ENCODE measurements around the gene TPCN2. TPM values are rescaled to one million over a fixed set of nuclear protein-coding genes. Genes with fewer than 3 reads are reported as not detected.

The TPCN2 gene
- polyA plus RNA-seq, 3 donors = 29.3 to 52.8 (median 31.5) TPM

DNA sequence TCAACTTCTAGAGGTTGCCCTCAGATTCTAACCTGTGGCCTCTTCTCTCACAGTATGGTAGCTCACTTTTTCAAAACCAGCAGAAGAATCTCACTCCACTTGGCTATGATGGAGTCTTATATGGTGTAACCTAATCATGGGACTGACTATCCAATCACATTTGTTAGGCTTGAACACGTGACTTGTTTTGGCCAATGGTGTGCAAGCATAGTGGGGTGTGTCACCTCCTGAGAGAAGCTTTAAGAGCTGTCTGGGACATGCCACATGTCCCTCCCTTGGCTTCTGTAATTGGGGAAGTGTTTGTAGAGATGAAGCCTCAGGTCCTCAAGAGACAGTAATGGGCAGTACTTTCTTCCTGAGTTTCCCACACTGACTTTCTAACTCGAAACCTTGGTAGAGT is 94.2 kb downstream of the TPCN2 start:
- peaks cover 7 to 24% of the 10 kb centered on the region in 2 donors for H3K9me3 ChIP-seq (replicated peaks in 1 of 2; ENCODE audit: control insufficient read depth in 1 of 2, insufficient read depth in 1 of 2, low read length in 2 of 2)
- H3K79me2 ChIP-seq (ENCODE audit: insufficient read depth, low read length) = no peaks in the 10 kb centered on the region
- H3K27me3 ChIP-seq (ENCODE audit: control insufficient read depth in 2 of 2, insufficient read depth in 2 of 2, low read length in 2 of 2) = no peaks in the 10 kb centered on the region
- no CpG with 5 or more reads among the region's 2 CpGs for WGBS (ENCODE audit: insufficient coverage)
- no peaks in the 10 kb centered on the region for H3K36me3 ChIP-seq (replicated peaks in 1 of 2; ENCODE audit: control insufficient read depth in 1 of 2, insufficient read depth in 2 of 2, low read length in 2 of 2)
- H3K36me3 Mint-ChIP-seq = no peaks in the 10 kb centered on the region
- no peaks in the 10 kb centered on the region for H3K4me1 ChIP-seq (ENCODE audit: control insufficient read depth in 1 of 2, insufficient read depth in 2 of 2, low read length in 2 of 2)
- H3K4me3 ChIP-seq (replicated peaks in 1 of 3; ENCODE audit: low read depth in 2 of 3, low read length in 3 of 3) = no peak overlapping the region
- H3K4me3 Mint-ChIP-seq = no peak overlapping the region
- DNase-seq = peak in 1 of 3 donors; percentile 34
- H3K4me1 Mint-ChIP-seq = peaks cover 6% of the 10 kb centered on the region
- no peak overlapping the region for H3K27ac ChIP-seq (ENCODE audit: low read depth in 1 of 2, low read length in 2 of 2)
- H2AFZ ChIP-seq (ENCODE audit: insufficient read depth, low read depth, low read length, poor library complexity, severe bottlenecking) = no peak overlapping the region
- intact Hi-C loops (cut with micrococcal nuclease) = no loop called here
- no peaks in the 10 kb centered on the region for H4K20me1 ChIP-seq (ENCODE audit: insufficient read depth, low read length)
- H3K9me3 Mint-ChIP-seq = peaks cover 13 to 40% (median 27%) of the 10 kb centered on the region in 7 donors
- H3K9ac ChIP-seq (ENCODE audit: insufficient read depth, low read length, poor library complexity, severe bottlenecking) = no peak overlapping the region
- H3K27me3 Mint-ChIP-seq (ENCODE audit: low read depth in 3 of 3) = peaks cover 1 to 5% (median 5%) of the 10 kb centered on the region in 3 donors
- H3K4me2 ChIP-seq (replicated peaks; ENCODE audit: extremely low read depth, low read length, poor library complexity, severe bottlenecking) = no peak overlapping the region
- TF ChIP-seq, protein P1, sequence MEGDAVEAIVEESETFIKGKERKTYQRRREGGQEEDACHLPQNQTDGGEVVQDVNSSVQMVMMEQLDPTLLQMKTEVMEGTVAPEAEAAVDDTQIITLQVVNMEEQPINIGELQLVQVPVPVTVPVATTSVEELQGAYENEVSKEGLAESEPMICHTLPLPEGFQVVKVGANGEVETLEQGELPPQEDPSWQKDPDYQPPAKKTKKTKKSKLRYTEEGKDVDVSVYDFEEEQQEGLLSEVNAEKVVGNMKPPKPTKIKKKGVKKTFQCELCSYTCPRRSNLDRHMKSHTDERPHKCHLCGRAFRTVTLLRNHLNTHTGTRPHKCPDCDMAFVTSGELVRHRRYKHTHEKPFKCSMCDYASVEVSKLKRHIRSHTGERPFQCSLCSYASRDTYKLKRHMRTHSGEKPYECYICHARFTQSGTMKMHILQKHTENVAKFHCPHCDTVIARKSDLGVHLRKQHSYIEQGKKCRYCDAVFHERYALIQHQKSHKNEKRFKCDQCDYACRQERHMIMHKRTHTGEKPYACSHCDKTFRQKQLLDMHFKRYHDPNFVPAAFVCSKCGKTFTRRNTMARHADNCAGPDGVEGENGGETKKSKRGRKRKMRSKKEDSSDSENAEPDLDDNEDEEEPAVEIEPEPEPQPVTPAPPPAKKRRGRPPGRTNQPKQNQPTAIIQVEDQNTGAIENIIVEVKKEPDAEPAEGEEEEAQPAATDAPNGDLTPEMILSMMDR (IDR thresholded peaks at IDR 0.05) = no peak
- H3K27ac Mint-ChIP-seq = no peak overlapping the region

DNA sequence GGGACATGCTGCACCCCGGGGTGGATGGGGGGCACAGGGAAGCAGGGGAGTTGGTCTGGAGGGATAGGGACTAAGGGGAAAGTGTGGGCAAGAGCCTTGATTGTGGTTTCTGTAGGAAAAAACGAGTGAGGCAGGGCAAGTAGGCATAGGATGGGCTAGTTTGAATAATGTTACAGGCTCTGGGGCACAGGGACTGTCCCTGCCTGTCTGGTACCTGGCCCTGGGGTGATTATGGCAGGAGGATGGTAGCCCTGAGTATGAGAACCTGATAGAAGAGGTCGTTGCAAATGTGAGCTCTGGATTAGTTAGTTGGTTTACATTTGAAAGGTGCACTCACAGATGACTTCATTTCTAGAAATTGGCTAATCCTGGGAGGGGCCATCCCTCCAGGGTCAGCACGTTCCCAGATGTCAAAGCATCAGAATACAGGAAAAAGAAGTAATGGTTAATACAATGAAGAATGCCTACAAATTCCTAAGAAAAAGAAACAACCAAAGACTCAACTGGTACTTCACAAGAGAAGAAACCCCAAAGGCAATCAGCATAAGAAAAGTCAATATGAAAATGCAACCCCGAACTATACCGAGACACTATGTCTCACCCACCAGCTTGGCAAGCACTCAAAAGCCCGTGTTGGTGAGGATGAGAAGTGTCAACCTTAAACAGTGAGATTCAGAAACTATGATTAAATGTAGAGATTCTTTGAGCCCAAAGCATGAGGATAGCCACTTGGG is 95.8 kb downstream of the TPCN2 start:
- intact Hi-C loops (cut with micrococcal nuclease) = no loop called here
- no peak overlapping the region for H3K9ac ChIP-seq (ENCODE audit: insufficient read depth, low read length, poor library complexity, severe bottlenecking)
- peaks cover 17 to 40% of the 10 kb centered on the region in 2 donors for H3K9me3 ChIP-seq (replicated peaks in 1 of 2; ENCODE audit: control insufficient read depth in 1 of 2, insufficient read depth in 1 of 2, low read length in 2 of 2)
- no peak overlapping the region for H3K27ac ChIP-seq (ENCODE audit: low read depth in 1 of 2, low read length in 2 of 2)
- peaks cover 17 to 44% (median 36%) of the 10 kb centered on the region in 7 donors for H3K9me3 Mint-ChIP-seq
- WGBS (ENCODE audit: insufficient coverage) = 87% methylated on average over 2 of the region's 7 CpGs
- H3K4me1 Mint-ChIP-seq = peaks cover 6% of the 10 kb centered on the region
- no peaks in the 10 kb centered on the region for H3K36me3 Mint-ChIP-seq
- H3K4me3 ChIP-seq (replicated peaks in 1 of 3; ENCODE audit: low read depth in 2 of 3, low read length in 3 of 3) = no peak overlapping the region
- TF ChIP-seq, protein P1 (IDR thresholded peaks at IDR 0.05) = no peak
- no peaks in the 10 kb centered on the region for H3K4me1 ChIP-seq (ENCODE audit: control insufficient read depth in 1 of 2, insufficient read depth in 2 of 2, low read length in 2 of 2)
- H3K4me2 ChIP-seq (replicated peaks; ENCODE audit: extremely low read depth, low read length, poor library complexity, severe bottlenecking) = no peak overlapping the region
- no peaks in the 10 kb centered on the region for H3K27me3 ChIP-seq (ENCODE audit: control insufficient read depth in 2 of 2, insufficient read depth in 2 of 2, low read length in 2 of 2)
- peaks cover 1 to 6% (median 5%) of the 10 kb centered on the region in 3 donors for H3K27me3 Mint-ChIP-seq (ENCODE audit: low read depth in 3 of 3)
- H2AFZ ChIP-seq (ENCODE audit: insufficient read depth, low read depth, low read length, poor library complexity, severe bottlenecking) = no peak overlapping the region
- H3K36me3 ChIP-seq (replicated peaks in 1 of 2; ENCODE audit: control insufficient read depth in 1 of 2, insufficient read depth in 2 of 2, low read length in 2 of 2) = no peaks in the 10 kb centered on the region
- H3K79me2 ChIP-seq (ENCODE audit: insufficient read depth, low read length) = no peaks in the 10 kb centered on the region
- no peak overlapping the region for H3K4me3 Mint-ChIP-seq
- no peaks in the 10 kb centered on the region for H4K20me1 ChIP-seq (ENCODE audit: insufficient read depth, low read length)
- DNase-seq = no peak
- H3K27ac Mint-ChIP-seq = no peak overlapping the region
